DMS 273 treated with DMSO at 0.1 percent for 48 hours (cell line): ENCODE measurements around the gene NRAP.

ENCODE experiments used
- DNase-seq: peaks from one replicate; lab custom pipeline; 2025; lab: John Stamatoyannopoulos, UW

NRAP gene

DNA sequence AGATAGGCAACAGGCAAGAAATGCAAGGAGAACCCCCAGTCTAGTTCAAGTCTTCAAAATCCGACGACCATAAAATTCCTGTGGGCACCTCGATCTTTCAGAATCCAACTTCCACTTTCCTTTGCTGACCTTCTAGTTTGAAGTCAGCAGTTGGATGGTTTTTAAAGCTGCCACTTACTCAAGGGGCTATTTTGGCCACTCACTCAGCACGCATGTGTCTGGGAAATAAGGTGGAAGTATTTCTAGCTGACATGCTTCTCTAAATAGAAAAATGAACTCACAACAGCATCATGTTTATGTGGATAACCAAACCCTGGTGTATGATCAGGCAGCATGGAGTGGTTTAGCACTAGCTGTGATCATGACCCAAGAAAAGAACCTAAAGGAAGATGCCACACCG lies at the start of gene NRAP:
Gene NRAP (minus strand): TSS at position 134 of the 400 bp plus-strand sequence. CDS start 159 bp downstream, outside the sequence.
- DNase-seq, result no peak

- DNase-seq, result no peak
Observed at GRCh38 chr10:113713640-113713982, 49.8 kb upstream of the NRAP start.

DNA sequence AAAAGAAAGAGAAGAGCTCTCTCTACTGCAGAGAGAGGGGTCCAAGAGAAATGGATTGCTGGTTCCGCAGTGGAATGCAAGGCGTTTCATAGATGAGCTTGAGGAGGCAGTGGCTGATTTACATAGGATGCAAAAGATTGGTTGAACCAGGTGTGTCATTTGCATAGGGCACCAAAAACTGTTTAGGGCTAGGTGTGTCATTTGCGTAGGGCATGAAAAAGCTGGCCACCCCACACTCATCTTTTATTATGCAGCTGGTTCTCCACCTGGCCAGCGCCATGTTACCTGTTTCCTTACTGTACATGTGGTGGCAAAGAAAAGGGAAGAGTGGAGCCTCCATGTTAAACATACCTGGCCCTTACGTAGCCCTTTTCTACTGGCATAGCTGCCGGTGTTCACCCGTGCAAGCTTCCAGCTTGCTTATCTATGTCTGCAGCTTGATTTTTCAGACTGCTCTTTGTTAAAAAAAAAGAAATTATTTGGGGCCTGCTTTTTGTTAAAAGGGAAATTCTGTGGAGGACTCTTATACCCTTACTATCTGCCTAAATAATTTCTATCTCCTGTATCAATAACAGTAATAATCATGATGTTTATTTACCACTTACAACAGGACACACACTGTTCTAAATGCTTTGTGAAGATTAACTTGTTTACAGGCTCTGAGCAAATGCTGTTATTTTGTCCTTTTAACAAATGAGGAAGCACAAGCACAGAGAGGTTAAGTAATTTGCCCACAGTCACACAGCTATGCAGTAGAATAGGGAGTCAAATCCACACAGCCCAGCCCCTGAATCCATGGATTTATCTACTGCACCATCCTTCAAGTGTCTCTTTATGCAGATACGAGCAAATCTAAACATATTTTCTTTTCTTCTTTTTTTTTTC lies 49.2 kb upstream of the NRAP start:
- DNase-seq, result no peak

DNA sequence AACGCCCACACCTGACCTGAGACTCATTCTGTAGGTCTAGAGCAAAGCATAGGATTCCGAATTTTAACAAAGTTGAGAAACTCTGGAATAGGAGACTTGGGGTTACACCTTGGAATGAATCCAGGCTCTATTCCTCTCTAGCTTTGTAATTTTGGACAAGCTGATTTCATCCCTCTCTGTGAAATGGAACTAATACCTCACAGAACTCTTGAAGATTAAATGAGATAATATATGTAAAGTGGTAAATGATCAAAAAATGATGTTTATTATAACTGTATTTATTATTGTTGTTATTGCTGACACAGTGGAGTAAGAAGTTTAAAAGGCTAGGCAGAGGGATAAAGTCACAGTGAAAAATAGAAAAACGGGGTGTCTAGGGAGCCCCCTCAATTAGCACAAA lies 48.2 kb upstream of the NRAP start:
- no peak for DNase-seq

GRCh38 chr10:113711142-113711541 lies 47.3 kb upstream of the NRAP start:
- DNase-seq, result no peak

DNA sequence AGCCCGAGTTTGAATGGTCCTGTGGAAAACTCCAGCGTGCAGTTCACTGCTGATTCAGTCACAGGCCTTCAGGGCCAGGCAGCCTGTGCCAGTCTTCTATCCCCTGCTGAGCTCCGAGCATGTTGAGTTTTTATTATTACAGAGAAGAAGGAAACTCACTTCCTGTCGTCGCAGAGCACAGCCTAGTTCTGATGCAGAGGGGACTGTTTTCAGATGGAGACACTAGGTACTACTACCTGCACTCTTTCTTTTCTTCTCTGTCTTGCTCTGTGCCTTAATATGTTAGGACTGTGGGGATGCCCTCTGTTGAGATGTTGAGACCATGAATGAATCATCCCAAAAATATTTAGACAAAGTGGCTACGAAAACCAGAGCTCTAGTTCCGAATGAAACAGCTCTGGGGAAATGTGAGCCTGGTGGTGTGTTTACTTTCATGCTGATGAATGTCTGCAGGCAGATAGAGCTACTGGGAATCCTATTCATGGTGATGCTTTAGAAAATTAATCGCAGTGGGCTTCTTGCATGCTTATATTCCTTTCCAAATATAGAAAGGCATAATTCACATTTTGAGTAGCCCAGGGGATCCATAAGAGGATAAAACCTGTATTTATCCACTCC lies 45.5 kb upstream of the NRAP start:
- DNase-seq, result no peak

DNA sequence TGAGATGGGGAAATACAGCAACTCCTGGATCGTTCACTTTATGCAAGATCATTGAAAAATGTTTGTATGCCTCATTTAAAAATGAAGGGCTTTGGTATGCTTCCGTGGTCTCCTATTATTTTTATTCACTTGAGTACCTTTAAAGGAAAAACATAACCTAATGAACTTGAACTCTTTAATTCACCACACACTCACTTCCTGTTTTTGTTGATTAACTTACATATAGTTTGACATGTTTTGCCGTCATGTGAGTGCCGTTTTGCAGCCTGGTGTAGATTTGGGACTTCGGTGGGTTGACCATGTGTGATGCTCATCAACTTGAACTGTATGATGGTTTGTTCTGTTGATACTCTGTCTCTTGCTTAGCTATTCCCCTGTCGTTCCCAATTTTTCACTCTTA lies 44.8 kb upstream of the NRAP start:
- DNase-seq, result no peak

GRCh38 chr10:113706623-113707022 lies 42.8 kb upstream of the NRAP start:
- DNase-seq, result no peak

- no peak for DNase-seq
Observed at GRCh38 chr10:113705344-113705652, 41.5 kb upstream of the NRAP start.

DNA sequence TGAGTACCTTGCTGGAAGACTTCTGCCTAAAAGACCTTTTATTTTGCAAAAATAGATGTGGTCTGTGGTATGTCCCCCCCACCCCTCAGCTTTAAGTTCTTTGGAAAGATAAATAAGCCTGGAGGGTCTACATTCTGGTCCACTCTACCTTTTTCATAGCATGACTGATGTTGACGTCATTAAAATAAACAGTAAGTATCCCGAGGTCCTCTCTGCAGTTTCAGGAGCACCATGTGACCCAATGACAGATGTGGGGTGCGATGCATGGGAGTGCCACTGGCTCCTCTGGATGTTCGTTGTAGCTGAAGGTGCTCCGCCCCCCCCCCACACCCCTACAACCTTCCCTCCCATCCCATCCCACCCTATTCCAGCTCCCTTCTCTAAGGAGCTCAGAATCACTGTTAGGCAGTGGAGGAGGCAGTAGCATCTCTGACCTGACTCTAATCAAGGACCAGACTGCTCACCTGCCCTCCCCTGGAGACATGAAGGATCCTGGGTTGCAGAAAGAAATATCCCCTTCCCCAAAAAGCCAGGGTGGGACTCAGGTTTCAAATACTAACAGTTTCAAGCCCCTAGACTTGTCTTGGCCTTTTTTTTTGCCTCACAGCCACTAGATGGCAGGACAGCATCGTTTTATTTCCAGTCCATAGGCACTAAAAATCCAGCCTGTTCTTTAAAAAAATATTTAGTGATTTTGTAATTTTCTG lies 40.9 kb upstream of the NRAP start:
- DNase-seq, result no peak

DNA sequence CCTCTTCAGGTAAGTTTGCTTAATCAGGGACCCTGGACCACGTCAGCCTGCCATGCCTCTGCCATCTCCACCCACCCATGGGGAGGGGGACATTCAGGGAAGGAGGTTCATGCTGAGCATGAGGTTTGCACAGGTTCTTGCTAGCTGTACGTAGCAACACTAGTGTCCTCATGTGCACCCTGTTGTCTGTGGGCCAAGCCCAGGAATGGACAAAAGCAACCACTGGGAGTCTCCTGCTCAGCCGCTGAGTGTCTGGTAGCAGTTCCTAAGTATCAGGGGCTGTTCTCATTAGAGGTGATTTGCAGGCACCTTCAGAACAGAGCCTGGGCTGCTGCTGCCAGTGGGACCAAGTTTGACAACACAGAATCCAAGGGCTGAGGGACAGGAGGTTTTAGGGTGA lies 33.8 kb upstream of the NRAP start:
- no peak for DNase-seq

DNA sequence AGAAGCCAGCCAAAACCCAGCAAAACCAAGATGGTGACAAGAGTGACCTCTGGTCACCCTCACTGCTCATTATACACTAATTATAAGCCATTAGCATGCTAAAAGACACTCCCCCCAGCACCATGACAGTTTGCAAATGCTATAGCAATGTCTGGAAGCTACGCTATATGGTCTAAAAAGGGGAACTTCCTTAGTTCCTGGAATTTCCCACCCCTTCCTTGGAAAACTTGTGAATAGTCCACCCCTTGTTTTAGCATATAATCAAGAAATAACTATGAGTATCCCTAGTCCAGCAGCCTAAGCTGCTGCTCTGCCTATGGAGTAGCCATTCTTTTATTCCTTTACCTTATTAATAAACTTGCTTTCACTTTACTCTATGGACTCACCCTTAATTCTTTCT lies 31.9 kb upstream of the NRAP start:
- no peak for DNase-seq

- no peak for DNase-seq
Observed at GRCh38 chr10:113693348-113693747, 29.5 kb upstream of the NRAP start.

DNA sequence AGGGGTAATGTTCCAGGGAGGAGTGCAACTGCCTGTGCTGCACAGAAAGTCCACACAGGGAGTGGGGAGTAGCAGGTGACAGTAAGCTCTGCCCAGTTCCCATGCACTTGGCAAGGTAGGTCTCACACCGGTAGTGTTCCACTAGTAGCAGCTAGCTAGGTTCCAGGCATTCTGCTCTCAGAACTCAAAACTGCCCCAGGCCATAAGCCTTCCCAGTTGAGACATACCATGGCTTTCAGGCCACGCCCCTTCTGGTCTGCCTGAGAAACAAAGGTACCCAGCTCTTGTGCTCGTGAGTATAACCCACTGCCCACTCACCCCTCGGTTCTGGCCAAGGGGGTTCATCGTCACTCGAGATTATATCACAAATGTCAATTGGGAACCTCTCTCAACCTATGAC lies 28.4 kb upstream of the NRAP start:
- DNase-seq, result no peak

GRCh38 chr10:113691381-113691780 lies 27.5 kb upstream of the NRAP start:
- DNase-seq, result no peak

DNA sequence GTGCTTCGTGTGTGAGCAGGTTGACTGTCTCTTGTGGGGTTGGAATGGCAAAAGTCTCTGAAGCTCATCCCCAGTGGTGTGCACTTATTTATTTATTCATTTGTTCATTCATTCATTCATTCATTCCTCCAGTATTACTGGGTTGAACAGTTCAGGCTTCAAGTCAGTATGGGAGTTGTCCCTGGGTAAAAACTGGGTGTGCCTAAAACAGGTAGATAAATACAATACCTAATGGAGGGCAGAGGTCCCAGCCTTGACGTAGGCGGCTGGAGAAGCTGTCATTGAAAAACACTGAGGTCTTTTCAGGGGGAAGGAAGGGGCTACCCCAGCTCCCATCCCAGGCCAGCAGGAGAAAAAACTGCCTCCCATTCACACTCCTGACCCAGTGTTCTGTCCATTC lies 26.9 kb upstream of the NRAP start:
- DNase-seq, result no peak

DNA sequence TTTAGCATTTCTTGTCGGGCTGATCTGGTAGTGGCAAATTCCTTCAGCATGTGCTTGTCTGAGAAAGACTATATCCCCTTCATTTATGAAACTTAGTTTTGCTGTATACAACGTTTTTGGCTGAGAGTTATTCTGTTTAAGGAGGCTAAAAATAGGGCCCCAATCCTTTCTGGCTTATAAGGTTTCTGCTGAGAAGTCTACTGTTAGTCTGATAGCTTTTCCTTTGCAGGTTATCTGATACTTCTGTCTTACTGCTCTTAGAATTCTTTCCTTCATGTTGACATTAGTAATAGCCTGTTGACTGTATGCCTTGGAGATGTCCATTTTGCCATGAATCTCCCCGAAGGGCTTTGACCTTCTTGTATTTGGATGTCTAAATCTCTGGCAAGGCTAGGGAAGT lies 25.7 kb upstream of the NRAP start:
- DNase-seq, result no peak

GRCh38 chr10:113689057-113689456 lies 25.2 kb upstream of the NRAP start:
- DNase-seq, result no peak

- DNase-seq, result no peak
Observed at GRCh38 chr10:113687037-113687436, 23.2 kb upstream of the NRAP start.

GRCh38 chr10:113686028-113686427 lies 22.2 kb upstream of the NRAP start:
- DNase-seq, result no peak

GRCh38 chr10:113683300-113683699 lies 19.5 kb upstream of the NRAP start:
- no peak for DNase-seq

DNA sequence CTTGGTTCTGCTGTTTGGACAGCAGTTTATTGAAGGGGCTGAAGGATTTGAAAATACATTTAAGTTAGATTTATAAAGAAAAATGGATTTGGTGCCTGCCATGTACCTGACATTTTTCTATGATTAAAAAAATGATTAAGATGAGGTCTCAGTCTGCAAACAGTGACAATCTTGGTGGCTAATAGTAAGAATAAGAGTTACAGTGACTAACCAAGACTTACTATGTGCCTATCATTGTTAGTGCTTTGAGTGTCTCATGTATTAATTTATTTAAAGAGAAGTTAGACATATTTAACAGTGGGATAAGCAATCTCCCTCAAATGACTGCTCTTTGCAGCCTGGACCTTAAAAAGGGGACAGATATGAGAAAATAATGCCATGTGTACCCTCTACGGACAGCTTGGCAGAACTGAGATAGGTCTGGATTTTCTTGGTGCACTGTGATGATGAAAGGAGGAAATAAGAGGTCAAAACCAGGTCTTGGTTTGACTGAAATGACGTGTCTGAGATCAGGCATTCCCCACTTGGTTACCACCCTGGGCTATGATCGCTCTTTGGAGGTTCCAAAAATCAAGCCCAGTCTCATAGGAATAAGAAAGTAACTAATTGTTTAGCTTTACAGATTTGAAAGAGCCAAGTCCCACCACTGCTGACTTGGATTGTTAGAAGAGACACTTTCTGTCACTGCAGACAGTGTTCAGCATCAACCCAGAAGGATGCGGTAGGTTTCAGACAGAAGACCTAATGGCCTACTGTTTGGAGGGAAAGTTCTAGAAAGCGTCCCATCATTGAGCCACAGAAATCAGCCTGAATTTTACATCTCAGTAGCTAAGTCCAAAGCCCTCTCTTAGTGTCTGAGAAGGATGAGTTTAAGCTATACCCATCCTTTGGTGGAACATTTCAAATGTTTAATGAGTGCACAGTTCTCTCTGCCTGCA lies 18.0 kb upstream of the NRAP start:
- DNase-seq, result no peak
